GM18909 (cell line): Measurements from ENCODE around the gene ATG14.

ENCODE experiments used
- ATAC-seq: cut with Tn5 transposase; IDR thresholded peaks from one replicate; pipeline ENCODE4 v1.9.1; 2021; ENCODE audit warnings: mild to moderate bottlenecking; ENCODE audit not compliant: unreplicated experiment, poor library complexity

ATG14 gene

DNA sequence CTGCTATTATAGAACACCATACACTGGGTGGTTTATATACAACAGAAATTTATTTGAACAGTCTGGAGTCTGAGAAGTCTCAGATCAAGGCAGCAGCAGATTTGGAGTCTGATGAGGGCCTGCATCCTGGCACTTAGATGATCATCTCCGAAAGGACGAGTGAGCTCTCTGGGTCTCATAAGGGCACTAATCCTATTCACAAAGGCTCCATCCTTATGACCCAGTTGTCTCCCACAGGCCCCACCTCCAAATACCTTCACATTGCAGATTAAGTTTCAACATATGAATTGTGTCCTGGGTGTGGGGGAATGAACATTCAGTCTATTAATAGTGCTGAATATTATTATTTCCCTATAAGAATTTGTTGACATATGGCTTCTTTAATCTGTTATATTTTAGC is 86.8 kb downstream of the ATG14 start:
- ATAC-seq: no peak

DNA sequence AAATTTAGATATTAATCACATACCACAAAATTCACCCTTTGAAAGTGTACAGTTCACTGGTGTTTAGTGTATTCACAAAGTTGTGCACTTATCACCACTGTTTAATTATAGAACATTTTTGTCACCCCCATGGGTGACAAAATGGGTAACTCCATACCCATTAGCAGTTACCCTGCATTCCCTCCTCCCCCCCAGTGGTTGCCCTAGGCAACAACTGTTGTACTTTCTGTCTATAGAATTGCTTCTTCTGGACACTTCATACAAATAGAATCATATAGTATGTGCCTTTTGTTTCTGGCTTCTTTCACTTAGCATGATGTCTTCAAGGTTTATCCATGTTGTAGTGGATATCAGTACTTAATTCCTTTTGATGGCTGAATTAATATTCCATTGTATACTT is 87.7 kb downstream of the ATG14 start:
- no peak for ATAC-seq

DNA sequence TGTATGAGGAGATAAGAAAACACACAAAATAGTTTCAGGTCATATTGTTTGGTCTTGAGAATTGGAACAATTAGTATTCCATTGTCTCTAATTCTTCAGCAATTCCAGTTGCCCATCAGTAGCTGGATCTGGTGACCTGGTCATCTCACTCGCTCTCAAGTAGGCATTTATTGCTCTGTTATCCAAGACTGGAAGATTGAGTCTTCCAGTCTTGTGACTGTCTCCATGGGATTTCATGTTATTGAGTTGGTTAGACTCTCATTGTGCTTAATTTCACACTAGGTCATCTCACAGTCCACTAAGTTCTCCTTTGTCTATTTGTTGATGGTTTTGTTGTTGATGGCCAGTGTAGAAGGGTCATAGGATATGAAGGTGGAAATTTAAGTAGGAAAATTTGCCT is 92.9 kb downstream of the ATG14 start:
- no peak for ATAC-seq

DNA sequence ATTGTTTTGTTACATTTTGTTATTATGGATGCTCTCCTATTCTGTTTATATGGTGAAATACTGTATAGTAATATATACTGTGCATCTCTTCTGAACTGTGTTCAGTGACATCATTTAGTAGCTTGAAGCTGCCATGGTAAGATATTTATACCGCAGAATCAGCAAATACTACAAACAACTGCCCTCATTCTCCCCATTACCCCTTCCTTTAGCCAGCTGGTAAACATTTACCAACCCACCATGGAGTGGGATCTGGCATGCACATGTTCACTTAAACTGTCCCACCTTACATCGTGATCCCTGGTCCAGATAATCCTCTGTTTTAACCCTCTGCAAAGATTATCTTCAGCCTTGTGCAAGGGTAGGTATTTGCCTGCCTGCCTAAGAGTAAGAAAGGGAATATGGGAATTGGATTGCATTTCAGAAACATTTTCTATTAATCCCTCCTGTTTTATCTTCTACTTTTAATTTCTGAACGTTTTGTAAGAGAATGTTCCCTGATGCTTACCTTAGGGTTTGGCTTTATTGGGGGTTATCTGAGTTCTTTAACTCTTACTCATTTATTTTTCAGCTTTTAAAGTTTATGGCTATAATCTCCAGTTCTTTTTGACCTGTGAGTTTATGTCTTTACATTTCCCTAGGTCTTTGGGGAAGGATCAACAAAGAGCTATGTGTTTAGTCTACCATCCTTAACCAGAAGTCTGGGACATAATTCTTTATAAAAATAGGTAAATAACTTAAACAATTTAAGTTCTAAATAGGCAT is 93.9 kb downstream of the ATG14 start:
- no peak for ATAC-seq

DNA sequence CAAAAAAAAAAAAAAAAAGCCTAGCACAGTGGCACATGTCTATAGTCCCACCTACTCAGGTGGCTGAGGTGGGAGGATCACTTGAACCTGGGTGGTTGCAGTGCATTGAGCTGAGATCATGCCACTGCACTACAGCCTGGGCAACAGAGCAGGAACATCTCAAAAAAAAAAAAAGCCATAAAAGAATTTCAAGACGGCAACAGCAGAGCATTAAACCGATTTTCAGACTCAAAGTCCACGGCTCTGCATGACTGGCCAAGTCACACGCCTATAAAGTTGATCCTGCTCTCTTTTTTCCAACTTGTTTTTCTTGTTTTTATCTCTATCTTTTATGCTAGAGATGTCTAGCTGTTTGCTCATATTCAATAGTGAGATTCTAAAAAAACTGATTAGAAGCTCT is 95.1 kb downstream of the ATG14 start:
- ATAC-seq: no peak
